ENCODE results near the gene RAPGEF5.

GRCh38 chr7:22138886-22139285 lies 218.1 kb downstream of the RAPGEF5 start:
- TF ChIP-seq POLR2A (IDR thresholded peaks at IDR 0.05) (no peak), CTCF (IDR thresholded peaks at IDR 0.05) (no peak)
